ENCODE data around the gene KRT27. TPM values are rescaled to one million over a fixed set of nuclear protein-coding genes. Genes with fewer than 3 reads are reported as not detected.

The KRT27 gene
- total RNA-seq, 1 experiment from 2014 or later: not detected

GRCh38 chr17:40738553-40738952, 43.8 kb downstream of the KRT27 start:
- DNase-seq (no peak), ATAC-seq (no peak)
- Histone ChIP-seq H3K4me1 (ENCODE audit: insufficient read depth, low read length) (no peaks in the 10 kb centered on the region), H4K20me1 (ENCODE audit: low read length) (no peaks in the 10 kb centered on the region), H3K9me2 (replicated peaks; ENCODE audit: low read length) (no peaks in the 10 kb centered on the region), H3K9me3 (ENCODE audit: low read length) (no peaks in the 10 kb centered on the region), H3K36me3 (ENCODE audit: low read depth, low read length) (no peaks in the 10 kb centered on the region), H3K27ac (ENCODE audit: low read length) (no peak overlapping the region), H3F3A (ENCODE audit: low read length, unreplicated experiment) (no peaks in the 10 kb centered on the region), H3K27me3 (ENCODE audit: low read length) (peaks cover 17% of the 10 kb centered on the region; the same call in 1 of the 2 replicates), H3K4me3 (ENCODE audit: low read length) (no peak overlapping the region), H3K9ac (ENCODE audit: low read length) (no peak overlapping the region), H3K4me2 (ENCODE audit: low read length) (no peak overlapping the region), H3K79me2 (ENCODE audit: low read length) (no peaks in the 10 kb centered on the region), H2AFZ (ENCODE audit: low read length) (no peak overlapping the region)
- intact Hi-C loops (cut with micrococcal nuclease): no loop called here
- no TSS peak for BruUV-seq (replicated peaks)
- ChIA-PET CTCF (no interaction called here), POLR2A (ENCODE audit: unreplicated experiment) (no interaction called here)
- TF ChIP-seq EZH2 (IDR thresholded peaks at IDR 0.05; ENCODE audit: low read length, unreplicated experiment) (no peak), EZH2phosphoT487 (IDR thresholded peaks at IDR 0.05; ENCODE audit: borderline replicate concordance, low read length) (no peak)
- TF ChIP-seq, protein P1, sequence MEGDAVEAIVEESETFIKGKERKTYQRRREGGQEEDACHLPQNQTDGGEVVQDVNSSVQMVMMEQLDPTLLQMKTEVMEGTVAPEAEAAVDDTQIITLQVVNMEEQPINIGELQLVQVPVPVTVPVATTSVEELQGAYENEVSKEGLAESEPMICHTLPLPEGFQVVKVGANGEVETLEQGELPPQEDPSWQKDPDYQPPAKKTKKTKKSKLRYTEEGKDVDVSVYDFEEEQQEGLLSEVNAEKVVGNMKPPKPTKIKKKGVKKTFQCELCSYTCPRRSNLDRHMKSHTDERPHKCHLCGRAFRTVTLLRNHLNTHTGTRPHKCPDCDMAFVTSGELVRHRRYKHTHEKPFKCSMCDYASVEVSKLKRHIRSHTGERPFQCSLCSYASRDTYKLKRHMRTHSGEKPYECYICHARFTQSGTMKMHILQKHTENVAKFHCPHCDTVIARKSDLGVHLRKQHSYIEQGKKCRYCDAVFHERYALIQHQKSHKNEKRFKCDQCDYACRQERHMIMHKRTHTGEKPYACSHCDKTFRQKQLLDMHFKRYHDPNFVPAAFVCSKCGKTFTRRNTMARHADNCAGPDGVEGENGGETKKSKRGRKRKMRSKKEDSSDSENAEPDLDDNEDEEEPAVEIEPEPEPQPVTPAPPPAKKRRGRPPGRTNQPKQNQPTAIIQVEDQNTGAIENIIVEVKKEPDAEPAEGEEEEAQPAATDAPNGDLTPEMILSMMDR (conservative IDR thresholded peaks at IDR 0.05; ENCODE audit: low read depth, low read length): no peak

DNA sequence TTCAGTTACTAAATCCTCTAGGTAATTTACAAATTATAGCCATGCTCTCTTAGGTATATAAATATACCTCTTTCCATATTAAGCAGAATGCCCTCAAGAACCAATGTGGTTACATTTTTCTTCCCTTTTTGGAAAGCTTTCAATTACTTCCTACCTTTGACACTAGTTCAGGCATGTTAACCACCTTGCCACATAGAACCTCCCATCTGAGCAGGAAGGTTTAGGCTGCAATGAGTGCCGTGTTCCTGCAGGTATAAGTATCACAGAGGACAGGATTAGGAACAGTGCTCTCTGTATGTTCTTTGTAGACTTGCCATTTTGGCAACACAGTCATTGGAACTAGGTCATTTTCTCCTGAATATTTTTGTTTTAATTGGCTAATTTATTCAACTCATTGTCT, 47.3 kb downstream of the KRT27 start:
- intact Hi-C loops (cut with micrococcal nuclease): no loop called here
- BruUV-seq (replicated peaks): no TSS peak
- no peaks in the 10 kb centered on the region for H4K20me1 ChIP-seq (ENCODE audit: low read length)
- no peak for DNase-seq
- no peak overlapping the region for H3K9ac ChIP-seq (ENCODE audit: low read length)
- TF ChIP-seq EZH2phosphoT487 (IDR thresholded peaks at IDR 0.05; ENCODE audit: borderline replicate concordance, low read length) (no peak), EZH2 (IDR thresholded peaks at IDR 0.05; ENCODE audit: low read length, unreplicated experiment) (no peak)
- TF ChIP-seq, protein P1 (conservative IDR thresholded peaks at IDR 0.05; ENCODE audit: low read depth, low read length): no peak
- no peaks in the 10 kb centered on the region for H3K9me3 ChIP-seq (ENCODE audit: low read length)
- H2AFZ ChIP-seq (ENCODE audit: low read length): no peak overlapping the region
- ATAC-seq: no peak
- no peaks in the 10 kb centered on the region for H3K36me3 ChIP-seq (ENCODE audit: low read depth, low read length)
- no peak overlapping the region for H3K4me2 ChIP-seq (ENCODE audit: low read length)
- no peak overlapping the region for H3K4me3 ChIP-seq (ENCODE audit: low read length)
- no peak overlapping the region for H3K27ac ChIP-seq (ENCODE audit: low read length)
- ChIA-PET POLR2A (ENCODE audit: unreplicated experiment) (no interaction called here), CTCF (no interaction called here)
- no peaks in the 10 kb centered on the region for H3F3A ChIP-seq (ENCODE audit: low read length, unreplicated experiment)
- no peaks in the 10 kb centered on the region for H3K4me1 ChIP-seq (ENCODE audit: insufficient read depth, low read length)
- no peaks in the 10 kb centered on the region for H3K79me2 ChIP-seq (ENCODE audit: low read length)
- no peaks in the 10 kb centered on the region for H3K9me2 ChIP-seq (replicated peaks; ENCODE audit: low read length)
- peaks cover 8% of the 10 kb centered on the region; the same call in 1 of the 2 replicates for H3K27me3 ChIP-seq (ENCODE audit: low read length)

DNA sequence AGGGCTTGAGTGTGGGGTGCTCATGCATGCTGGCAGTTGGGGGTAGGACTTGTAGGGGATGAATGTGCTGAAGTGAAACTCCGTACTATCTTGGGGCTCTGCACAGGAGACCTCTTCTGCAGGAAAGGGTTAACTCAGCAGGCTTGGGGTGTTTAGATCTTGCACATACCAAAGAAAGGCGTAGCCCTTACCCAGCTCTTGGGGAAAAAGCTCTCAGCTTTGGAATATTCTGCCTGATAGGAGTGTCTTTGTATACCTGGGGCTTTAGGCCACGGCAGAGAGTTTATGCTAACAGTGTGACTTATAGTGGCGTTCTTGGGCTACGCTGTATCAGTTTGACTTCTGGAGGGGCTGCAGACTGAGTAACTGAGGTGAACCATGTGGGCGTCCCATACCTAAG, 48.3 kb downstream of the KRT27 start:
- H3F3A ChIP-seq (ENCODE audit: low read length, unreplicated experiment): no peaks in the 10 kb centered on the region
- H3K36me3 ChIP-seq (ENCODE audit: low read depth, low read length): no peaks in the 10 kb centered on the region
- DNase-seq (no peak), ATAC-seq (no peak)
- peaks cover 2% of the 10 kb centered on the region; the same call in 1 of the 2 replicates for H3K27me3 ChIP-seq (ENCODE audit: low read length)
- H4K20me1 ChIP-seq (ENCODE audit: low read length): no peaks in the 10 kb centered on the region
- POLR2A ChIA-PET (ENCODE audit: unreplicated experiment): no interaction called here
- TF ChIP-seq, protein P1 (conservative IDR thresholded peaks at IDR 0.05; ENCODE audit: low read depth, low read length): no peak
- TF ChIP-seq EZH2 (IDR thresholded peaks at IDR 0.05; ENCODE audit: low read length, unreplicated experiment): no peak
- TF ChIP-seq EZH2phosphoT487 (IDR thresholded peaks at IDR 0.05; ENCODE audit: borderline replicate concordance, low read length): no peak
- intact Hi-C loops (cut with micrococcal nuclease): no loop called here
- H3K4me1 ChIP-seq (ENCODE audit: insufficient read depth, low read length): no peaks in the 10 kb centered on the region
- no peak overlapping the region for H2AFZ ChIP-seq (ENCODE audit: low read length)
- no peaks in the 10 kb centered on the region for H3K9me3 ChIP-seq (ENCODE audit: low read length)
- no peak overlapping the region for H3K4me3 ChIP-seq (ENCODE audit: low read length)
- BruUV-seq (replicated peaks): no TSS peak
- H3K9ac ChIP-seq (ENCODE audit: low read length): no peak overlapping the region
- H3K9me2 ChIP-seq (replicated peaks; ENCODE audit: low read length): no peaks in the 10 kb centered on the region
- CTCF ChIA-PET: no interaction called here
- no peak overlapping the region for H3K27ac ChIP-seq (ENCODE audit: low read length)
- H3K4me2 ChIP-seq (ENCODE audit: low read length): no peak overlapping the region
- H3K79me2 ChIP-seq (ENCODE audit: low read length): no peaks in the 10 kb centered on the region

All from PC-3 (cell line).